Caco-2 (cell line): ENCODE measurements around the gene BUD23. TPM values are rescaled to one million over a fixed set of nuclear protein-coding genes. Genes with fewer than 3 reads are reported as not detected.

Experiments used
- BruUV-seq: library from RNA; stranded (reverse); fragments of 400-500 nt; replicated peaks from 2 replicates; lab custom pipeline; 2021; lab: Mats Ljungman, UMichigan
- CTCF ChIA-PET: fragments of 300-600 bp; sonication (Branson Sonifier 250); formaldehyde crosslinking; loops from one replicate; lab custom pipeline; 2022; ENCODE audit warnings: antibody characterized with exemption; lab: Charles Lee
- POLR2A ChIA-PET: fragments of 300-600 bp; sonication (Branson Sonifier 250); formaldehyde crosslinking; loops from one replicate; lab custom pipeline; 2022; ENCODE audit warnings: antibody characterized with exemption; lab: Charles Lee
- DNase-seq, 2 experiments: peaks; one replicate each; pipeline versions ENCODE4 v3.0.0 to v3.0.0-alpha.2; 2020 to 2022
- H3K27me3 ChIP-seq: replicated peaks from 2 replicates; pipeline ENCODE4 v1.6.0; 2011; ENCODE audit warnings: low read length; ENCODE audit not compliant: control insufficient read depth, insufficient read depth
- H3K36me3 ChIP-seq: 2 replicates; pipeline ENCODE4 v1.5.1; 2011; ENCODE audit warnings: low read length; ENCODE audit not compliant: control insufficient read depth, insufficient read depth
- H3K4me1 ChIP-seq: fragments of 250-450 bp; sonication (Bioruptor Pico); 2 replicates; pipeline ENCODE4 v1.5.1; 2020; ENCODE audit warnings: mild to moderate bottlenecking
- H3K4me3 ChIP-seq: 2 replicates; pipeline ENCODE4 v1.5.1; 2011; ENCODE audit warnings: low read depth, mild to moderate bottlenecking, control low read depth, low read length
- H3K9me3 ChIP-seq: fragments of 250-450 bp; sonication (Bioruptor Pico); 2 replicates; pipeline ENCODE4 v1.5.1; 2020; ENCODE audit warnings: mild to moderate bottlenecking, moderate library complexity
- H3K27ac Mint-ChIP-seq: one replicate; pipeline ENCODE4 v1.8.0; 2022; ENCODE audit warnings: mixed read lengths; ENCODE audit not compliant: unreplicated experiment
- H3K27me3 Mint-ChIP-seq: one replicate; pipeline ENCODE4 v1.8.0; 2022; ENCODE audit warnings: mixed read lengths; ENCODE audit not compliant: insufficient read depth, unreplicated experiment
- H3K36me3 Mint-ChIP-seq: one replicate; pipeline ENCODE4 v1.8.0; 2022; ENCODE audit warnings: mild to moderate bottlenecking, mixed read lengths; ENCODE audit not compliant: insufficient read depth, unreplicated experiment
- H3K4me1 Mint-ChIP-seq: one replicate; pipeline ENCODE4 v1.8.0; 2022; ENCODE audit warnings: low read depth, mixed read lengths; ENCODE audit not compliant: unreplicated experiment
- H3K4me3 Mint-ChIP-seq: one replicate; pipeline ENCODE4 v1.8.0; 2022; ENCODE audit warnings: mild to moderate bottlenecking, moderate library complexity, mixed read lengths; ENCODE audit not compliant: unreplicated experiment
- H3K9me3 Mint-ChIP-seq: one replicate; pipeline ENCODE4 v1.8.0; 2022; ENCODE audit warnings: mixed read lengths; ENCODE audit not compliant: unreplicated experiment
- CTCF ChIP-seq, 2 experiments: fragments of 200-600 bp in 1 of 2; IDR thresholded peaks; 1 replicate in 1 of 2; 2 replicates in 1 of 2; pipeline versions ENCODE4 v1.5.1 to v1.8.0; 2011 to 2022; ENCODE audit warnings: antibody characterized with exemption in 1 of 2, control low read depth in 1 of 2, inconsistent platforms in 1 of 2, low read depth in 1 of 2, low read length in 1 of 2, mild to moderate bottlenecking in 1 of 2, moderate library complexity in 1 of 2; ENCODE audit not compliant: insufficient read depth in 1 of 2, severe bottlenecking in 1 of 2, unreplicated experiment in 1 of 2
- intact Hi-C: fragments of 100-400 bp; cut with micrococcal nuclease; formaldehyde crosslinking; loops from one replicate; pipeline ENCODE4 v1.10.0; 2022; ENCODE audit not compliant: unreplicated experiment
- total RNA-seq: library from RNA; stranded (reverse); gene quantifications from 2 replicates; pipeline ENCODE4 v1.2.3, GENCODE V29; 2022

Gene BUD23
- total RNA-seq, 1 experiment from 2014 or later, result 144 TPM

- intact Hi-C loops, result no loop called here
- Mint-ChIP-seq H3K36me3 (peaks cover 33% of the 10 kb centered on the region), H3K9me3 (no peaks in the 10 kb centered on the region), H3K27ac (peak overlapping the region; percentile 23), H3K4me1 (peaks cover 6% of the 10 kb centered on the region), H3K4me3 (no peak overlapping the region), H3K27me3 (no peaks in the 10 kb centered on the region)
- no peak for TF ChIP-seq CTCF (IDR thresholded peaks at IDR 0.05; ENCODE audit: insufficient read depth in 1 of 2, low read depth in 1 of 2, low read length in 1 of 2, severe bottlenecking in 1 of 2, unreplicated experiment in 1 of 2)
- Histone ChIP-seq H3K4me3 (no peak overlapping the region), H3K36me3 (peaks cover 8% of the 10 kb centered on the region), H3K4me1 (peaks cover 9% of the 10 kb centered on the region), H3K9me3 (no peaks in the 10 kb centered on the region), H3K27me3 (no peaks in the 10 kb centered on the region)
- BruUV-seq, result no TSS peak
- ChIA-PET POLR2A (interaction anchor here (1.0 to 1.2 kb wide), 2 partner anchors 97 to 108 kb away, joined by 3 to 8 read pairs; partner anchors contain the start of gene MLXIPL), CTCF (interaction anchor here (0.6 to 1.2 kb wide), 2 partner anchors 107 to 125 kb away, joined by 3 read pairs; no protein-coding TSS in a partner anchor)
- DNase-seq, result no peak
These were observed 49.0 kb downstream of the BUD23 start for GRCh38 chr7:73732397-73732796.

- peak; percentile 87 to 89 for DNase-seq
- Histone ChIP-seq H3K27me3 (no peaks in the 10 kb centered on the region), H3K4me3 (no peak overlapping the region), H3K36me3 (peaks cover 9% of the 10 kb centered on the region), H3K4me1 (peaks cover 17% of the 10 kb centered on the region), H3K9me3 (no peaks in the 10 kb centered on the region)
- peaks cover 6% of the 10 kb centered on the region for H3K4me1 Mint-ChIP-seq
- no peaks in the 10 kb centered on the region for H3K27me3 Mint-ChIP-seq
- H3K9me3 Mint-ChIP-seq, result no peaks in the 10 kb centered on the region
- ChIA-PET CTCF (interaction anchor here (0.6 to 1.3 kb wide), 8 partner anchors 9 to 128 kb away, joined by 3 to 5 read pairs (median 3); partner anchors contain the start of gene MLXIPL), POLR2A (interaction anchor here (0.6 to 1.0 kb wide), 3 partner anchors 8 to 219 kb away, joined by 4 read pairs; no protein-coding TSS in a partner anchor)
- H3K4me3 Mint-ChIP-seq, result no peak overlapping the region
- TF ChIP-seq CTCF (IDR thresholded peaks at IDR 0.05; ENCODE audit: insufficient read depth in 1 of 2, low read depth in 1 of 2, low read length in 1 of 2, severe bottlenecking in 1 of 2, unreplicated experiment in 1 of 2), result peak; percentile 89 to 90
- BruUV-seq, result no TSS peak
- no peak overlapping the region for H3K27ac Mint-ChIP-seq
- intact Hi-C loops, result no loop called here
- peaks cover 50% of the 10 kb centered on the region for H3K36me3 Mint-ChIP-seq
These were observed 51.5 kb downstream of the BUD23 start for GRCh38 chr7:73734619-73735527.

GRCh38 chr7:73735528-73735905, 52.1 kb downstream of the BUD23 start:
- intact Hi-C loops, result no loop called here

More at GRCh38 chr7:73735528-73735905, 52.1 kb downstream of the BUD23 start:
- Mint-ChIP-seq H3K9me3 (no peaks in the 10 kb centered on the region), H3K27me3 (no peaks in the 10 kb centered on the region), H3K27ac (no peak overlapping the region), H3K36me3 (peaks cover 52% of the 10 kb centered on the region), H3K4me3 (no peak overlapping the region), H3K4me1 (peaks cover 6% of the 10 kb centered on the region)
- Histone ChIP-seq H3K9me3 (no peaks in the 10 kb centered on the region), H3K36me3 (peaks cover 9% of the 10 kb centered on the region), H3K27me3 (no peaks in the 10 kb centered on the region), H3K4me3 (no peak overlapping the region), H3K4me1 (peaks cover 23% of the 10 kb centered on the region)
- POLR2A ChIA-PET, result no interaction called here
- CTCF ChIA-PET, result interaction anchor here (1.3 kb wide), 1 partner anchor 107 kb away, joined by 3 read pairs; no protein-coding TSS in a partner anchor
- DNase-seq, result peak in 1 of 2 experiments; percentile 46
- no peak for TF ChIP-seq CTCF (IDR thresholded peaks at IDR 0.05; ENCODE audit: insufficient read depth in 1 of 2, low read depth in 1 of 2, low read length in 1 of 2, severe bottlenecking in 1 of 2, unreplicated experiment in 1 of 2)
- BruUV-seq, result no TSS peak
